ENCODE data around the gene PRKAG2. TPM values are rescaled to one million over a fixed set of nuclear protein-coding genes. Genes with fewer than 3 reads are reported as not detected.

PRKAG2 gene
- total RNA-seq, 1 donor from 2014 or later = 21.1 TPM

DNA sequence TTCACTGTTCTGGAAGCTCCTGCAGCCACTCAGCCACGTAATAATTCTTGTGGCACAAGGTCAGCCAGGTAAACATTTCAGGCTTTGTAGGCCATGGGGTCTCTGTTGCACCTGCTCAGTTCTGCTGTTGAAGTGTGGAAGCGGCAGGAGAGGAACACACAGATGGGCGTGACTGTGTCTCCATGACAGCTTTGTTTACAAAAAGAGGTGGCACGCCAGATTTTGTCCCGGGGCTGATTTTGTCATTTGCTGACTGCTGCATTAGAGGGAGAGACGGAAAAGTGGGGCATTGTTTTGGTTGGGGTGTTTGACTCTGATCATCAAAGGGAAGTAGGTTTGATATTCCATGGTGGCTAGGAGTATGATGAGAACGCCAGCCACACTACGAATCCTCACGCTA, 103.1 kb downstream of the PRKAG2 start:
- H3K27me3 ChIP-seq (ENCODE audit: control insufficient read depth, insufficient read depth, low read length) = no peaks in the 10 kb centered on the region
- no peak for DNase-seq (ENCODE audit: low read depth)
- TF ChIP-seq, protein P1, sequence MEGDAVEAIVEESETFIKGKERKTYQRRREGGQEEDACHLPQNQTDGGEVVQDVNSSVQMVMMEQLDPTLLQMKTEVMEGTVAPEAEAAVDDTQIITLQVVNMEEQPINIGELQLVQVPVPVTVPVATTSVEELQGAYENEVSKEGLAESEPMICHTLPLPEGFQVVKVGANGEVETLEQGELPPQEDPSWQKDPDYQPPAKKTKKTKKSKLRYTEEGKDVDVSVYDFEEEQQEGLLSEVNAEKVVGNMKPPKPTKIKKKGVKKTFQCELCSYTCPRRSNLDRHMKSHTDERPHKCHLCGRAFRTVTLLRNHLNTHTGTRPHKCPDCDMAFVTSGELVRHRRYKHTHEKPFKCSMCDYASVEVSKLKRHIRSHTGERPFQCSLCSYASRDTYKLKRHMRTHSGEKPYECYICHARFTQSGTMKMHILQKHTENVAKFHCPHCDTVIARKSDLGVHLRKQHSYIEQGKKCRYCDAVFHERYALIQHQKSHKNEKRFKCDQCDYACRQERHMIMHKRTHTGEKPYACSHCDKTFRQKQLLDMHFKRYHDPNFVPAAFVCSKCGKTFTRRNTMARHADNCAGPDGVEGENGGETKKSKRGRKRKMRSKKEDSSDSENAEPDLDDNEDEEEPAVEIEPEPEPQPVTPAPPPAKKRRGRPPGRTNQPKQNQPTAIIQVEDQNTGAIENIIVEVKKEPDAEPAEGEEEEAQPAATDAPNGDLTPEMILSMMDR (IDR thresholded peaks at IDR 0.05; ENCODE audit: insufficient read depth, low read length, poor library complexity, severe bottlenecking) = no peak

DNA sequence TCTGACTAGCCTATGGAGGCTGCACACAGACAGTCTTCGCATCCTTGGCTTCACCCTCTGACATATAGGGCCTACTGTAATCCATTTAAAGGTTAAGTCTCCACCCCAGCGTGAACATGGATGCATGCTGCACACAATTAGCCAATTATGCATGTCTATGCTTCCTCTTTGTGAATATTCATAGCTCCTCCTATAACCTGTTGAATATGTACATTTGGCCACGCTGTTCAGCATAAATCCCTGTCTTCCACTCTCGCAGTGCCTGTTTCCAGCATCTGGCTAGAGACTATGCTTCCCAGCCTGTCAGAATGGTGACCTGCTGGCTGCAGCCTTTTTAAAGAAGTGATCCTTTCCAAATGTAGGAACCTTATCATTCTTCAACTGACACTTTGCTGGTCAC, 106.7 kb downstream of the PRKAG2 start:
- no peaks in the 10 kb centered on the region for H3K27me3 ChIP-seq (ENCODE audit: control insufficient read depth, insufficient read depth, low read length)
- no peak overlapping the region for H3K4me3 ChIP-seq (ENCODE audit: low read depth, low read length)
- DNase-seq (ENCODE audit: low read depth) = no peak
- no peaks in the 10 kb centered on the region for H3K36me3 ChIP-seq (ENCODE audit: control insufficient read depth, insufficient read depth, low read length)
- TF ChIP-seq, protein P1 (IDR thresholded peaks at IDR 0.05; ENCODE audit: insufficient read depth, low read length, poor library complexity, severe bottlenecking) = no peak

More for the DNA sequence above, 103.1 kb downstream of the PRKAG2 start:
- Histone ChIP-seq H3K4me3 (ENCODE audit: low read depth, low read length) (no peak overlapping the region), H3K36me3 (ENCODE audit: control insufficient read depth, insufficient read depth, low read length) (no peaks in the 10 kb centered on the region)

DNA sequence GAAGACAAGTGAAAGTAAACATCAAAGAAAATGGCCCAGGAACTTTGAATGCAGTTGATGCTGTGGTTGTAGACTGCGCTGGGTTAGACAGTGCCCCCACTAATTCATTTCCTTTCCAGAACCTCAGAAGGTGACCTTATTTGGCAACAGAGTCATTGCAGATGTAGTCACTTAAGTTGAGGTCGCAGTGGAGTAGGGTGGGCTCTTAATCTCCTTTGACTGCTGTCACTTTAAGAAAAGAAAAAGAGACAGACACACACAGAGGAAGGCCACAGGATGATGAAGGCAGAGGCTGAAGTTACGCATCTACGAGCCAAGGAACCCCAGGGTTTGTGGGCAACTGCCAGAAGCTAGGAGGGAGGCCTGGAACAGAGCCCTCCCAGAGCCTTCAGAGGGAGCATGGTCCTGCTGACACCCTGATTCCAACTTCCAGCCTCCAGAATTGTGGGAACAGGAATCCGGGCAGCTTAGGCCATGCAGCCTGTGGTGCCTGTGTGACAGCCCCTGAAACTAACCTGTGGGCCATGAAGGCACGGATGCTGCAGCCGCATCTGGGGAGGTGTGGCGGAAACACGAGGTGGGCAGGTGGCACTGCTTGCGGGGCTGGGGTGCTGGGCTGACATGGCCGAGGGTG, 107.6 kb downstream of the PRKAG2 start:
- TF ChIP-seq, protein P1 (IDR thresholded peaks at IDR 0.05; ENCODE audit: insufficient read depth, low read length, poor library complexity, severe bottlenecking) = no peak
- DNase-seq (ENCODE audit: low read depth) = no peak
- no peaks in the 10 kb centered on the region for H3K27me3 ChIP-seq (ENCODE audit: control insufficient read depth, insufficient read depth, low read length)
- no peaks in the 10 kb centered on the region for H3K36me3 ChIP-seq (ENCODE audit: control insufficient read depth, insufficient read depth, low read length)
- H3K4me3 ChIP-seq (ENCODE audit: low read depth, low read length) = no peak overlapping the region

DNA sequence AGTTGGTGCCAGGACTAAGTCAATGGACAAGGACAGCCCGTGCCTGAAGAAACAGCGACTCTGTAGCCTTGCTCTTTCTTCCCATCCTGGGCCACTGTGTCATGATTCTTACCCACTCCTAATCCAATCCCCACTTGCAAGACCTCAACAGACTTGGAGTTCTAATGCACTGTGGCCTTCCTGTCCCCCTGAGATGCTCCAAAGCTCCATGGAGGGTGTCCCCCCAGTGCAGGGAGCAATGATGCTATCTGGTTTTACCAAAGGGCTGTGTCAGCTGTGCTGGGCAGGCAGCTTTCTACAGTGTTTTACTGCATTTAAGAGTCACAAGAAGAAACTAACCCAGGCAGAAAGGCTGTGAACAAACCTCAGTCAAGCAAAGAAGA, 108.1 kb downstream of the PRKAG2 start:
- Histone ChIP-seq H3K27me3 (ENCODE audit: control insufficient read depth, insufficient read depth, low read length) (no peaks in the 10 kb centered on the region), H3K4me3 (ENCODE audit: low read depth, low read length) (no peak overlapping the region), H3K36me3 (ENCODE audit: control insufficient read depth, insufficient read depth, low read length) (no peaks in the 10 kb centered on the region)
- TF ChIP-seq, protein P1 (IDR thresholded peaks at IDR 0.05; ENCODE audit: insufficient read depth, low read length, poor library complexity, severe bottlenecking) = no peak
- DNase-seq (ENCODE audit: low read depth) = no peak

DNA sequence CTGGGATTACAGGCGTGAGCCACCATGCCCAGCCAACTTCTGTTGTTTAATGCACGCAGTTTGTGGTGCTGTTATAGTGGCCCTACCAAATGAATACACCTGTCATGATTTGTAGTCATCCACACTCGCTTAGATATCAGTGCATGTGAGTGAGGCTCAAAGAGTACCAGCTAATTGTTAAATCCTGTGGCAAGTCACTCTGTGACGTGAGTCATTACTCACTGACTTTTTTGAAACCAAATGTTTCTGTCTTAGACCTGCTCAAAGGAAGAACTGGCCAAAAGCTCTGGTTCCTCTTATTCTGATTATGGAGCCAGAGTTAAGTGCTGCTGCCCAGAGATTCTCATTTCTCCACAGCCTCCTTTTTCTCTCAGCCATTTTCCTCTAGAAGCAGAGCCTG, 109.4 kb downstream of the PRKAG2 start:
- H3K27me3 ChIP-seq (ENCODE audit: control insufficient read depth, insufficient read depth, low read length) = peaks cover 12% of the 10 kb centered on the region
- no peak overlapping the region for H3K4me3 ChIP-seq (ENCODE audit: low read depth, low read length)
- no peak for DNase-seq (ENCODE audit: low read depth)
- TF ChIP-seq, protein P1 (IDR thresholded peaks at IDR 0.05; ENCODE audit: insufficient read depth, low read length, poor library complexity, severe bottlenecking) = no peak
- no peaks in the 10 kb centered on the region for H3K36me3 ChIP-seq (ENCODE audit: control insufficient read depth, insufficient read depth, low read length)
